Choroid plexus epithelial cell (primary cell): ENCODE results near the gene ARMS2.

Experiments
- DNase-seq: peaks from one replicate; pipeline ENCODE4 v3.0.0-alpha.2; 2010; ENCODE audit warnings: low read depth
- H3K4me3 ChIP-seq: 2 replicates; pipeline ENCODE4 v1.5.1; 2011; ENCODE audit warnings: low read depth, mild to moderate bottlenecking, control low read depth, low read length, moderate library complexity
- TF ChIP-seq, protein P1 (sequence below): conservative IDR thresholded peaks from 2 replicates; pipeline ENCODE4 v1.5.1; 2011; ENCODE audit warnings: low read depth, mild to moderate bottlenecking, control low read depth, inconsistent platforms, low read length, moderate library complexity

ARMS2 gene

DNA sequence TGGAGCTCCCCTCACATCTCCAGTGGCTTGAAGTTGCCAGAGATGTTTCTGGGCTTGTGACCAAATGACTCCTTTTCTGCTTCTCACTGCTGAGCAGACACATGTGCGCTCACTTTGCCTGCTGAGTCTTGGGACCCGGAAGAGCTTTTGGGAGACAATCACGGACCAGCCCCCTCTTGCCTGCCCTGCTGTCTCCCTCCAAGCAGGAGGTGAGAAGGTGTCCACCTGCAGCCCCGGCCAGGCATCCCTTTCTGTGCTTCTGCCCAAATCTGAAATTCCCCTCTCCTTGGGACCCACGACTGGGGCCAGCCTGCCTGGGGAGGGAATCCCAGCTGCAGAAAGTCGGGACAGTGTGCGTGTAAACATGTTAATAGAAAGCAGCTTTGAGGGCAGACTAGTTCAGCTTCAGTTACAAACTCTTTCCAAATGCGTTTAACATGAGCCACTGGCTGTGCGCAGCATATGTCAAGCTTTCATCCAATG lies 38.6 kb downstream of the ARMS2 start:
- DNase-seq = peak; percentile 53
- TF ChIP-seq, protein P1, sequence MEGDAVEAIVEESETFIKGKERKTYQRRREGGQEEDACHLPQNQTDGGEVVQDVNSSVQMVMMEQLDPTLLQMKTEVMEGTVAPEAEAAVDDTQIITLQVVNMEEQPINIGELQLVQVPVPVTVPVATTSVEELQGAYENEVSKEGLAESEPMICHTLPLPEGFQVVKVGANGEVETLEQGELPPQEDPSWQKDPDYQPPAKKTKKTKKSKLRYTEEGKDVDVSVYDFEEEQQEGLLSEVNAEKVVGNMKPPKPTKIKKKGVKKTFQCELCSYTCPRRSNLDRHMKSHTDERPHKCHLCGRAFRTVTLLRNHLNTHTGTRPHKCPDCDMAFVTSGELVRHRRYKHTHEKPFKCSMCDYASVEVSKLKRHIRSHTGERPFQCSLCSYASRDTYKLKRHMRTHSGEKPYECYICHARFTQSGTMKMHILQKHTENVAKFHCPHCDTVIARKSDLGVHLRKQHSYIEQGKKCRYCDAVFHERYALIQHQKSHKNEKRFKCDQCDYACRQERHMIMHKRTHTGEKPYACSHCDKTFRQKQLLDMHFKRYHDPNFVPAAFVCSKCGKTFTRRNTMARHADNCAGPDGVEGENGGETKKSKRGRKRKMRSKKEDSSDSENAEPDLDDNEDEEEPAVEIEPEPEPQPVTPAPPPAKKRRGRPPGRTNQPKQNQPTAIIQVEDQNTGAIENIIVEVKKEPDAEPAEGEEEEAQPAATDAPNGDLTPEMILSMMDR = no peak
- no peak overlapping the region for H3K4me3 ChIP-seq

DNA sequence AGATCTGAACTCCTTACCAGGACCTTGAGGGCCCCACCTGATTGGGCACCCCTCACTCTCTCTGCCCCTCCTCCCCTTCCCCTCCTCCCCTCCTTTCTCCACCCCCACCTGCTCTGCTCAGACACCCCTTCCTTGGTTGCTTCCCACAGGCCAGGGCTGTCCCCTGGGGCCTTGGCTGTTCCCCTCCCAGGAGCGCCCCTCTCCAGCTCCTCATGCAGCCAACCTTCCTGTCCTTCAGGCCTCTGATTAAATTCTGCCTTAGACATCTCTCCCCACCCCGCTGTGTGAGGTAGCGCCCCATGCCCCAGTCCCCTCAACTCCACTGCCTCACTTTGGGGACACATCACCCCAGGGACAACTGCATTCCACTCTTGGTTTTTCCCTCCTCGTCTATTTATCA lies 39.3 kb downstream of the ARMS2 start:
- TF ChIP-seq, protein P1 = no peak
- no peak overlapping the region for H3K4me3 ChIP-seq
- no peak for DNase-seq

DNA sequence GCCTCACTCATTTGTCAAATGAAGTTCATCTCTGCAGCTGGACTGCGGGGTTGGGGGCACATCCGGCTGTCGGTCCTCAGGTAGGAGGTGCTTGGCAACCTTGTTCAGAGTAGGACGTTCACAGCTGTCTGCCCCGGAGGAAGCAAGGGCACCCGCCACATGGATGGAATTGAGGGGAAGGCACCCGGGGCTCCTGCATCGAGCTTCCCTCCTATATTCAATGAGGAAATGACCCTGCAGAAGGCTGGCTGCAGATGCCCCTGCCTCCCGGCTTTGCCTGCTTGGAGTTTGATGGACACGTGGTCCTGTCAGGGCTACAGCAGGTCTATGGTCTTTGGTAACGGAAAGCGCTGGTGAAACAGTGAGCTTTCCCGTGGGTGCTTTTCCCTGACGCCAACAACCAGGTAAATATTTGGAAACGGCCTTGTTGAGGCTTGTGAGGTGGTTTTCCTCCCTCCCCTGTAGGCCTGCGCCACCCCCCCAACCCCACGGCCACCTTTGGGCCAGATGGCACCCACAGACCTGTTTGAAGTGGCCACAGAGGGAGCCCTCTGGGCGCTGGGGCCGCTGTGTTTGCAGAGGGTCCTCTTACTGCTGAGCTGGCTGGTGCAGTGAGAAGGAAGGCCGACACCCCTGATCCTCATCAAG lies 39.8 kb downstream of the ARMS2 start:
- H3K4me3 ChIP-seq = peak overlapping the region; percentile 5
- TF ChIP-seq, protein P1 = no peak
- no peak for DNase-seq

DNA sequence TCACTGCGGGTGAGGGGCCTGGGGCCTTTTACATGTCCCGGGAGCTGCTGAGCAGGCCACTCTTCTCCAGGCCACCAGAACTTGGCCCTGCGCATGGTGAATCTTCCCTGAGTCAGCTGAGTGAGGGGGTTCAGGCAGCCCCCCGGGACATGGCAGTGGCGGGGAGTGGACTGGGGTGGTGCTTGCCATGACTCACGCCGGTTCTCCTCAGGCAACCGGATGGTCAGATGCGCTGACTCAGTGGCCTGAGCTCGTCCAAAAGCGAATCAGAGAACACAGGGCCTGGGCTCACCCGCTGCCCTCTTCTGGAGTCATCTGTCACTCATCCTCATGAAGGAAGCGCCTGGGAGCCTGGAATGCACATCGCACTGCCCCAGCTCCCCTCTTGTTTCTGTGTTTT lies 40.4 kb downstream of the ARMS2 start:
- TF ChIP-seq, protein P1 = no peak
- H3K4me3 ChIP-seq = peak overlapping the region; percentile 5
- peak; percentile 83 for DNase-seq

DNA sequence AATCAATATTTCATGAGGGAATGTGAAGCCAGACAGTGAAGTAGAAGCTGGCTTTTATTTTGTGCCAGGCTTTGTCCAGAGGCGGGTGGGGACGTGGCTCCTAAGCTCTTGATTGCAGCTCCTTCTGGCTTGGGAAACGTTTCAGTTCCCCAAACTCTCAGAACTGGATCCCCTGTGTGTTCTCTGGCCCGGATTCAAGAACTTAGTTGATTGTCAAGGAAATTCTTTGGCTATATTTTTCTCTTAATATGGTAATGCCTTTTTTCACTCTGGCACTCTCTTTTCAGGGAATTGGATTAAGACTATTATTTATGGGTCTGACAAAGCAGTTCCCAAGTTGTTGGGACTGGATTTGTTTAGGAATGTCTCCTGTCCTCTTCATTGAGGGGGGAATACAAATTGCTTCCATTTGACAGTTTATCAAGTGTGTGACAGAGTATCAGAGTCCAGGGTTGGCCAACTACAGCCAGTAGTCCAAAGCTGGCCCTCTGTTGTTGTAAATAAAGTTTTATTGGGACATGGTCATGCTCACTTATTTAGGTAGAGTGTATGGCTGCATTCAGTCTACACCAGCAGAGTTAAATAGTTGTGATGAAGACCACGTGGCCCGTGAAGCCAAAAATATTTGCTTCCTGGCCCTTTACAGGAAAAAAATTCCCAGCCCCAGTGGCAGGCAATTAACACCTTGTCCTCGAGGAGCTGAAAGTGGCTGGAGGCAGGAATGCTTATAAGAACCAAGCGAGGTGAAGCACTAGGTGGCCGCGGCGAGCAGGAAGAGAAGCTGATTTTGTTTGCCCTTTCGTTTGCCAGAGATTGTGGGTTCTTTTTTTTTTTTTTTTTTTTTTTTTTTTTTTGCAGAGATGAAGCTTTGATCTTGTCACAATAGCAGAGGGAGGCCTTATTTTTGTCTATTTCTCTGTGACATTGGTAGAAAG lies 41.2 kb downstream of the ARMS2 start:
- TF ChIP-seq, protein P1 = no peak
- no peak overlapping the region for H3K4me3 ChIP-seq
- DNase-seq = peak; percentile 77

GRCh38 chr10:122497241-122497640 lies 42.8 kb downstream of the ARMS2 start:
- no peak overlapping the region for H3K4me3 ChIP-seq

More at GRCh38 chr10:122497241-122497640, 42.8 kb downstream of the ARMS2 start:
- no peak for DNase-seq
- TF ChIP-seq, protein P1 = no peak
